Caki2 (cell line): ENCODE results near the gene HOXB6. TPM values are rescaled to one million over a fixed set of nuclear protein-coding genes. Genes with fewer than 3 reads are reported as not detected.

Experiments
- DNase-seq: peaks from one replicate; pipeline ENCODE4 v3.0.0-alpha.2; 2015; ENCODE audit warnings: low read depth
- in situ Hi-C: cut with HindIII; loops from 2 replicates; pipeline ENCODE4 v1.10.0; 2016; ENCODE audit warnings: low sequenced_read_pairs, low pct_unique_long_range_greater_than_20kb, mixed read lengths
- total RNA-seq: library from RNA; depleted of rRNA; stranded (reverse); fragments of >200 nt; shearing (Covaris generic); gene quantifications from 2 replicates; pipeline ENCODE4 v1.2.3, GENCODE V29; 2014; ENCODE audit warnings: low replicate concordance; rRNA removed

Gene HOXB6
- total RNA-seq, 1 experiment from 2014 or later, result 5.4 TPM

DNA sequence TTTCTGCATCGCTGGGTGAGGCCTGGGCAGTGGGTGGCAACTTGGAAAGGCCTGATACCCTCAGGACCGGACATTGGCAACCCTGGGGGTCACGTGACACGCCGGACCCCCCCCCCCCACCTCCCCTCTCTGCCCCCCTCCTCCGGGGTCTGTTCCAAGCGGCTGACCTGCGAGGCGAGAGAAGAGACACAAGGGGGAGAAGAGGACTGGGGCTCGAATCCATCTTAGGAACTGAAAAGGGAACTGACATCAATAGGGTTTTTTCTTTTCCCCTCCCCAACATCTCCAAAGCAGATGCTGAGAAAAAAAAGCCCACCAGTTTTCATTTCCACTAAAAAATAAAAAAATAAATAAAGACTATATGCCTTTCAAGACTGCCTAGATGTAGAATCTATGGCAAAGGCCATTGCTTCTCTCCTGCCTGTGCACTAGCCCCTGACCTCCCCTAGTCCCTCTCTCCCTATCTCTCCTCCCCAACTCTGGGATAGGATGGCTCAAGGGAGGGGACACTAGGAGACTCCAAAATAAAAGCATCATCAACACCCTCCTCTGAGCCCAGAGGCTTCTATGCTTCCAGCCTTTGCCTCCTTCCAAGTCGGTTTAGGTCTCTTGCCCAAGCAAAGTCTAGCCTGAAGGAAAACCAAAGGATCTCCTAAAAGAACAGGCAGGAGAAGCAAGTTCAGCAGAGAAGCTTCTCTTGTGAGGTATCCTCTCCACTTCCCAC lies 52.2 kb downstream of the HOXB6 start:
- in situ Hi-C loops, result no loop called here

DNA sequence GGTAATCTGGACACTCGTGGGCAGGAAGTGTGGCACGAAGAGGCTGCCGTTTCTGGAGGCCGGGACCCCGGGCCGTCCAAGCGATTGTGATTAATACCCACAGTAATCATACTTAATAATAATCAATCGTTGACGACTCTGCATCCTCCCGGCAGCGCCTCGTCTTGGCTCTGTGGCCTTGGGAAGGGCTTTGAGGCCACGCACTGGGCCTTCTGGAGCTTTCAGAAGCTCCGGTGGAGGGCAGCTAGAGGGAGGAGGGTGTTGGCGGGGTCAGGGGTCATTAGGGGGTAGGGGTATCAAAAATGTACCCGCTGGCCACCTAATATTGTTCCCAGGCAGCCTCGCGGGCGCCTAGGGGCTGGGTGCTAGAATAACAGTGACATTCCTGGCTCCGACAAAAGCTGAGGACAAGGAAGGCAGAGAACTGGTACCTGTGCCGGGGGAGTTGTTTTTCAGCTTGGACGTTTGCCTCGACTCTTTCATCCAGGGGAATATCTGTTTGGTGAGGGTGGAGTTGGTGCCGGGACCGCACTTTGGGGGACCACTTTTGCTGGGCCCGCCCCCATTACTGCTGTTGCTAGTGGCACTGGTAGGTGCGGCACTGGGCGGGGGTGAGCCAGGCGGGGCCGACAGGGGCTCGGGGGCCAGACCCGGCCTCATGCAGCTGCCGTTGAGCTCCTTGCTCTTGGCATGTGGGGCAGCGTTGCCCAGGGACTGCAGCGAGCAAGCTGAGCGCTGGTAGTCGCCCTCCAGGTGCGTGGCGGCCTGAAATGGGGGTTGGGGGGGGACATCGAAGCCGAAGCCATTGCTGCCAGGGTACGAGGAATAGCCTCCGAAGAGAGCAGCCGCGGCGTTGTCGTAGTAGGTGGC lies 53.0 kb downstream of the HOXB6 start:
- in situ Hi-C loops, result no loop called here

More for the DNA sequence above, 52.2 kb downstream of the HOXB6 start:
- DNase-seq, result no peak

DNA sequence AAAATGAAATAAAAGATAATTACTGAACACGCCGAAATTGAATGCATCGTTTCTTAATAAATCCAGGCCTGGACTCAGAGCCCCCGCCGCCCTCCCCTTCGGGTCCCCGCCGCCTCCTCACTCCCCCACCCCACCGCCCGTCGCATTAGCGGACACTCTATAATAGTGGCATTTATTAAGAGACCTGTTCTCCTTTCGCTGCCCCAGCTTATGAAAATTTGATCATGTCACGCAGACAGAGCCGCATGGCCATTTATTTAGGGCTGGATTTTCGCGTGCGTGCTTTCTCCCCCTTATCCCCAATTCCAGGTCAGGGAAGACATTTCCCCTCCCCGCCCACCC lies 53.6 kb downstream of the HOXB6 start:
- in situ Hi-C loops, result no loop called here
- no peak for DNase-seq

More for the DNA sequence above, 53.0 kb downstream of the HOXB6 start:
- DNase-seq, result no peak

DNA sequence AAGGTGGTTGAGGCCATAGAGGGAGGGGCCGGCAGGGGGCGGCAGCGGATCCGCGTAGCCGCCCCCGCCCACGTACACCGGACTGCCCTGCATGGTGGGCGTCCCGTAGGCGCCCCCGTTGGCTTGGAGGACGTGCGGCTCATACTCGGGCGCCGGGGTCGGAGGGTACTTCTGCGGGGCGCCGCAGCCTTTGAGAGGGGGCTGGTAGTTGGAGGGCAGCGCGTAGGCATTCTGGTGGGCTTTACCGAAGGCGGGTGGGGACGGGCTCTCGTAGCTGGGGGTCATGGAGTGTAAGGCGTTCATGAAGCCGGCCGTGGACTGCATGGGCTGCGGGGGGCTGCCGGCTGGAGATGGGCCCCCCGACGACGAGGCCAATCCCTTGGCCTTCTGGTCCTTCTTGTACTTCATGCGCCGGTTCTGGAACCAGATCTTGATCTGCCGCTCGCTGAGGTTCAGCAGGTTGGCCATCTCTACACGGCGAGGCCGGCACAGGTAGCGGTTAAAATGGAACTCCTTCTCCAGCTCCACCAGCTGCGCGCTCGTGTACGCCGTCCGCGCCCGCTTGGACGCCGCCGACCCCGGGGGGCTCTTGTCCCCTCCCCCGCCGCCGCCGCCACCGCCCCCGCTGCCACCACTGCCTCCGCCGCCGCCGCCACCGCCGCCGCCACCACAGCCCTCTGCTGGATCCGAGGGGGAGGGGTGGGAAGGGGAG lies 54.1 kb downstream of the HOXB6 start:
- no peak for DNase-seq
- in situ Hi-C loops, result no loop called here

DNA sequence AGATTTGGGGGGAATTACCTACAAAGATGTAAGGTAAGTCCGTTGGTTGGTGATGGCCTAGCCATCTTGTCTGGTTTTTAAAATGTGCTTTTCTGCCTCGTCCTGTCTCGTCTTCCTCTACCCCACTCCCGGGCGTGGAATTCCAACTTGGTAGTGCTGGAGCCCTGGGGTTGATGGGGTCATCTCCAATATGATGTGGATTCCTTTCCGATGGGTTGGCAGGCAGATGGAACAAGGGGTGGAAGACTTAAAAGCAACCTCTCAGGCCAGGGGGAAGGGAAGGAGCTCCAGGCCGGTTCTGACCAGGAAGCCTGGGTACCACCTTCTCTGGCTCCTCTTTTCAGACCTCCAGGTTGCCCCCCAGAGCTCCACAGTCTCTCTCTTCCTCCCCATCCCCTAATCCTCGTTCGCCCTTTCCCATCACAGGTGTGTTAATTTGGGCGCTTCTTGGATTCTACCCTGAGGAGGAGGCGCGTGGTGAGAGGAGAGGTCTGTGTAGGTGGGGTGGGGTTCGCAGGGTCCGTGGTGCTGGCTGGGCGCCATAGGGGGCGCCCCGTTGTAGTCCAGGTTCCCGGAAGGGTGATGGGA lies 54.8 kb downstream of the HOXB6 start:
- in situ Hi-C loops, result no loop called here
- DNase-seq, result no peak

DNA sequence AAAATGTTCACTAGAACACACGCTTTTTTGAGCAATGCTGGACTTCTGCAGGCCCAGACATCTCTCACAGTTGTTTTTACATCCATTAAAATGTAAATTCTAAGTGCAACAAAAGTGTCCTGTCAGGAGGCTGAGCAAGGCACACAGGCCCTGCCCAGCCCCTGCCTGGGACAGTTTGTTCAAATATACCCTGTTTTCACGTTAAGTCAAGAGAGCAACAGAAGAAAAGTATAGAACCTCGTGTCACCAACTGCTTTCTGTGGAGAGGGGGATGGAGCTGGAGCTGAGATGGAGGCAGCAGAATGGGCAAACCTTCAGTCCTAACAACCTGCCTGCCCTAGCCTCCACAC lies 55.5 kb downstream of the HOXB6 start:
- DNase-seq, result no peak

DNA sequence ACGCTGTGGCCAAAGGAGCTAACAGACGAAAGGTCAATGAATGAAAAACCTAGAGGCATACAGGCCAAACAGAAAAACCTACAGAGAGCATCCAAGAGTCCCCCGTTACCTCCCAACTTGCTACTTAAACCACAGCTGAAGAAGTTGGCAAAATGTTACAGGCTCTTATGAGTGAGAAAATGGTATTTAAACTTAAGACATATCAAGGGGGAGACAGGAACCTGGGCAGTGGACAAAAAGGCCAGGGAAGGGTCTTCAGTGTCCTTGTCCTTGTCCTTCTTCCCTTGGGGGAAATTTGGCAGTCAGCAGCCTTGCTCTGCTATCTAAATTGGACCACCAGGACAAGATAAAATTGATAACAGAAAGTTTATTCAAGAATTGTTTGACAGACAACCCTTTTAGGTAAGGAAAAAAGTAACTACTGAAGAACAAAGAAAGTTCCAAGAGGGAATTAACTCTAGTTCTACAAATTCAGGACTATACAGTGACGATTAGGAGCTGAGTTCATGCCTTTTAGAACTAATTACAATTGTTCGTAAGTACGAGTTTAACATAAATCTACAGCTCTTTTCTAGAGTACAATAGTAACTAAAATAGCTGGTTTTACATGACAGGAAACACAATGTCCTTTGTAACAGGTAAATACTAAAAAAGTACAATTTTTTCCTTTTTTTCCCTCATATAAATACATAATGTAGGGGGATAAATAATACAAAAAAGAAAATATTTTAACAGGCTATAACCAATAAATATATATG lies 56.1 kb downstream of the HOXB6 start:
- in situ Hi-C loops, result no loop called here
- no peak for DNase-seq

More for the DNA sequence above, 55.5 kb downstream of the HOXB6 start:
- in situ Hi-C loops, result no loop called here

DNA sequence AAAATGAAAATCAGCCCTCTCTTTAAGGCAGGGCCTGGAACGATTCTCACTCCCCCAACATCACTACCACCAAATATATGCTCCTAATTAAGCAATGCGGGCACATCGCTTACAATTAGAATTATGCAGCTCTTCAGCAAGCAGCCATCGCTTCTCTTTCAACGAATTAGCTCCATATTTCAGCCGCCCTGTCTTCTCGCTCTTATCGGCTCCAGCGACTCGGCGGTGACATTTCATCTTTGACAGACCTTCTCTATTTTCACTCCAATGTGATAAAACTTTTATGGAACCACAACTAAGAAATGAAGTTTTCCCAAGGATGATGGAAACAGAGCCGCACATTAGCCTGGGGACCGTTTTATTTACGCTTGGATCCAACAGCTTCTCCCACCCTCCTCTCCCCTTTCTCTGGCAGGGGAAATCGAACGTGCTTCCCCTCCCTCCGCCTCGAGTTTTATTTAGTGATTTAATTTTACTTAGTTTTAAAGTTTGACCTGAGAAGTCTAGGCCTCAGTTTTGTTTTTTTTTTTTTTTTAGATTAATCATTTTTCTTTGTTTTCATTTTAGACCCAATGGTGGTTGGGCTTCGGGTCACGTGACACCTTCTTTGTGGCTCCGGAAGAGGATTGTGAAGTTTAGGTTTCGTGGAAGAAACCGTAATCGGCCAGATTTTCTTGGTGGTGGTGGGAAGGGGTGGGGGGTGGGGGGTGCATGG lies 56.8 kb downstream of the HOXB6 start:
- in situ Hi-C loops, result no loop called here
- peak; percentile 59 for DNase-seq

DNA sequence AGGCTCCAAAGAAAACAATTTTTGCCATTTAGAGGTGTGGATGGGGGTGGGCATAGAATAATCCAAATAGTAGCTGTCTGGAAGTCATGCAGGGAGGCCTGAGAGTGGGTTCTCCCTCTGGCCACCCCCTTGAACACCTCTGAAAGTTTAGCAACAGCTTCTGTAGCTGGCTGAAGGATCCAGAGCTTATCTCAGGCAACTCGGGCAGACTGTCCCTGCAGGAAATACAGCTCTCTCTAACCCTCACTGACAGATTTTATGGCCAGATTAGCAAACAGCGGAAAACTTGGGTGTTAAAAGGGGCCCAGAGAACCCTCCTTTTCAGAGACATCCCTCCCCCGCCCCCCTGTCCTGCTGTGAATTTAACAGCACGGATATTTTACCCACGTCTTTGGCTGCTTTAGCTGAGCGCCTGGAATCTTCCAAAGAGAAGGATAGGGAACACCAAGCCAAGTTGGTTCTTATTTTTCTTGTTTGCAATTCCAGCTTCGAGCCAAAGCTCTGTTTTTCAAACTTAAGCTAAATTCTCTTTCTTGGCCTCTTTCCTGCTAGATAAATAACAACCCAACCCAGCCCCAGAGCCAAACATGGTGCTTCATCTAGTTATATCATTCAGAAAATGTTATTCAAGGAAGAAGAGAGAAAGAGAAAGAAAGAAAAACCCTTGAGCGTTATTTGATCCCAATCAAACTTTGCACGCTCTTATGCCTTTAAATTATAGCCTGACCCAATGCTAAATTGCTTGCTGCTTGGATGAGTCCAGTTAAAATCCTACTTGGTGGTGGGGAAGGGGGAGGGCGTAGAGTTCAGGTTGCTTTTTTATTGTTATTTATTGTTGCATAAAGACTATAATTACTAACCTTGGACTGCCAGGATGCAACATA lies 57.6 kb downstream of the HOXB6 start:
- DNase-seq, result peak; percentile 33
- in situ Hi-C loops, result no loop called here

DNA sequence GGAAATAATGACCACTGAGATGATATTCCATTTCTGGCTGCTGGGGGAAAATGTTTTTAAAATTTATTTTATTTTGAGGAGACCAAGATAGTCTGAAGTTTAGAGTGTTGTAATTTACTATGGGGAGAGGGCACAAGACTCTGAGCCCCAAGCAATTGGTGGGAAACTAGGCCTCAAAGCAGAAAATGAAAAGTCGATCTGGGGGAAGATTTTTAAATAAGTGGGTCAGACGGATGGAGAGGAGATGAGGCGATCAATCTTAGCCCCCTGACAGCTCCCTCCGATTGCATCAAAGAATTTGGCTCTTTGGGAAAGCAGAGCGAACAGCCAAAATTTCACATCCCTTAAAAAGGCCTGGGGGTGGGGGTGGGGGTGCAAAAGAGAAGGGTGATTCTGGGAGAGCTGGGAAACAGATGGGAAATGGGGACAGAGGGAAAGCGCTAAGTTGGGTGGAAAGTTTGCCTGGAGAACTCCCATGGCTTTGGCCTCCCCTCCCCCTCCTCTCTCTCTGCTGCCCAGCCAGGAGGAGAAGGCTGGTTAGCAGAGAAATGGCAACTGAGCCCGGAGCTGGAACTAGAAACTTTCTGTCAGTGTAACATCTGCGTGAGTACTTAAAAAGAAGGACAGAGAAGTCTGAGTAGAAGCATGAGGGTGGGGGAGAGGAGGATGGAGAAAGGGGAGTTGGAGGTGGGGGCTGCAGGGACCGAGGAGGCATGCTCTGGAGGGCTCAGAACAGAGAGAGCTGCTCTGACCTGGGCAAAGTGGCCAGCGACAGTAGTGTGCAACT lies 58.5 kb downstream of the HOXB6 start:
- in situ Hi-C loops, result no loop called here
- peak; percentile 35 for DNase-seq

Other genes with a start within 250 kb of the HOXB6 start
- gene SKAP1, start 174.8 kb downstream of the HOXB6 start, total RNA-seq, result 0.88 TPM in 1 of 2 replicates, not detected in the other
- not detected in 2 replicates for gene HOXB1, start 74.0 kb downstream of the HOXB6 start, total RNA-seq
- 8.4 and 13.5 TPM in 2 replicates for gene HOXB2, start 59.9 kb downstream of the HOXB6 start, total RNA-seq
- 2.6 and 2.7 TPM in 2 replicates for gene HOXB4, start 26.6 kb downstream of the HOXB6 start, total RNA-seq
- gene HOXB3, start 14.7 kb downstream of the HOXB6 start, total RNA-seq, result 1.1 and 15.0 TPM in 2 replicates
- not detected in 2 replicates for gene HOXB5, start 11.2 kb downstream of the HOXB6 start, total RNA-seq
- gene HOXB7, start 6.0 kb upstream of the HOXB6 start, total RNA-seq, result 21.5 and 29.0 TPM in 2 replicates
- 0.47 TPM in 1 of 2 replicates, not detected in the other for gene HOXB8, start 10.3 kb upstream of the HOXB6 start, total RNA-seq
- gene HOXB9, start 21.4 kb upstream of the HOXB6 start, total RNA-seq, result 0.84 and 2.1 TPM in 2 replicates
- not detected in 2 replicates for gene PRAC1, start 117.5 kb upstream of the HOXB6 start, total RNA-seq
- not detected in 2 replicates for gene PRAC2, start 118.2 kb upstream of the HOXB6 start, total RNA-seq
- 6.5 and 6.9 TPM in 2 replicates for gene HOXB13, start 123.8 kb upstream of the HOXB6 start, total RNA-seq
- gene TTLL6, start 212.2 kb upstream of the HOXB6 start, total RNA-seq, result 0.34 TPM in 1 of 2 replicates, not detected in the other
- 24.8 and 38.5 TPM in 2 replicates for gene CALCOCO2, start 226.0 kb upstream of the HOXB6 start, total RNA-seq